Posterior vena cava (tissue), 2 donors: Measurements from ENCODE around the gene GJC2. TPM values are rescaled to one million over a fixed set of nuclear protein-coding genes. Genes with fewer than 3 reads are reported as not detected.
"Not testable (repeated sequence)": the region's sequence is repeated elsewhere in the genome, so short reads cannot be mapped to it uniquely, and the experiment has no call there.

Source experiments
- DNase-seq: peaks from one replicate; pipeline ENCODE4 v3.0.0-alpha.2; 2020; ENCODE audit warnings: low spot score
- intact Hi-C, 2 donors: fragments of 100-400 bp; cut with DNase I; formaldehyde crosslinking; loops; one replicate each; pipeline versions ENCODE4 v1.14.1 to v1.14.2; 2022 to 2023
- total RNA-seq, 2 donors: library from RNA; stranded (reverse); fragmentation: NEBNext Ultra II Directional; extraction: Animal tissue kit (Norgen Biotek cat#: 25700); gene quantifications; one replicate each; pipeline ENCODE4 v1.2.1, GENCODE V29; 2021
- donor health status: DM: yes; HTN: yes; CAD: no.
- donor health status: DM: yes; HTN: yes; CAD: no.

The GJC2 gene
- total RNA-seq, 2 donors from 2014 or later, result 6.9 to 8.2 TPM

- intact Hi-C loops, result no loop called here
- peak; percentile 66 for DNase-seq
These were observed 29.3 kb downstream of the GJC2 start for GRCh38 chr1:228178737-228179684.

- intact Hi-C loops, result no loop called here
- DNase-seq, result no peak
These were observed 30.7 kb downstream of the GJC2 start for GRCh38 chr1:228180271-228180958.

GRCh38 chr1:228180959-228181644 lies 31.4 kb downstream of the GJC2 start:
- DNase-seq, result peak; percentile 22
- intact Hi-C loops, result no loop called here

GRCh38 chr1:228181645-228182034 lies 31.9 kb downstream of the GJC2 start:
- intact Hi-C loops, result no loop called here
- DNase-seq, result no peak

- intact Hi-C loops, result no loop called here
- no peak for DNase-seq
These were observed 32.7 kb downstream of the GJC2 start for GRCh38 chr1:228182296-228183030.

GRCh38 chr1:228184152-228184551 lies 34.4 kb downstream of the GJC2 start:
- no peak for DNase-seq
- intact Hi-C loops, result no loop called here

GRCh38 chr1:228185641-228185965 lies 35.9 kb downstream of the GJC2 start:
- intact Hi-C loops, result no loop called here
- DNase-seq, result peak; percentile 52

- intact Hi-C loops, DNase-seq: not testable (repeated sequence)
These were observed 38.5 kb downstream of the GJC2 start for GRCh38 chr1:228188249-228188648.

- no peak for DNase-seq
- intact Hi-C loops, result no loop called here
These were observed 40.5 kb downstream of the GJC2 start for GRCh38 chr1:228190182-228190581.

- DNase-seq, result no peak
- intact Hi-C loops, result no loop called here
These were observed 41.0 kb downstream of the GJC2 start for GRCh38 chr1:228190778-228191177.

- DNase-seq, result peak; percentile 32
- intact Hi-C loops, result no loop called here
These were observed 44.7 kb downstream of the GJC2 start for GRCh38 chr1:228194436-228194835.

GRCh38 chr1:228194921-228195812 lies 45.4 kb downstream of the GJC2 start:
- no peak for DNase-seq
- intact Hi-C loops, result no loop called here

- peak; percentile 29 for DNase-seq
These were observed 47.9 kb downstream of the GJC2 start for GRCh38 chr1:228197555-228198147.

GRCh38 chr1:228198977-228199590 lies 49.4 kb downstream of the GJC2 start:
- intact Hi-C loops, result no loop called here
- no peak for DNase-seq

More at GRCh38 chr1:228197555-228198147, 47.9 kb downstream of the GJC2 start:
- intact Hi-C loops, result no loop called here

GRCh38 chr1:228204958-228205357 lies 55.2 kb downstream of the GJC2 start:
- peak; percentile 18 for DNase-seq
- intact Hi-C loops, result loop anchor here in 1 of 2 donors (10.0 kb wide), 1 partner anchor 1750 kb away; no protein-coding TSS in a partner anchor

- intact Hi-C loops, result loop anchor here in 1 of 2 donors (10.0 kb wide), 1 partner anchor 1749 kb away; no protein-coding TSS in a partner anchor
- peak; percentile 54 for DNase-seq
These were observed 56.1 kb downstream of the GJC2 start for GRCh38 chr1:228205526-228206436.
